GM10266 (cell line): ENCODE data around the gene ELFN2.

Experiments used
- DNase-seq: peaks from one replicate; pipeline ENCODE4 v3.0.0; 2012; ENCODE audit errors: extremely low spot score
- CTCF ChIP-seq: IDR thresholded peaks from 2 replicates; pipeline ENCODE4 v1.5.1; 2012; ENCODE audit warnings: mild to moderate bottlenecking, low read depth; ENCODE audit not compliant: control insufficient read depth, insufficient read depth; ENCODE audit errors: missing control alignments

The ELFN2 gene

GRCh38 chr22:37375801-37376200 is 51.5 kb downstream of the ELFN2 start:
- no peak for TF ChIP-seq CTCF
- no peak for DNase-seq

- TF ChIP-seq CTCF: no peak
- no peak for DNase-seq
Observed at GRCh38 chr22:37374571-37374970, 52.7 kb downstream of the ELFN2 start.

- TF ChIP-seq CTCF: no peak
- DNase-seq: no peak
Observed at GRCh38 chr22:37373451-37373850, 53.8 kb downstream of the ELFN2 start.

GRCh38 chr22:37371911-37372310 is 55.4 kb downstream of the ELFN2 start:
- no peak for TF ChIP-seq CTCF
- no peak for DNase-seq

- no peak for DNase-seq
- TF ChIP-seq CTCF: no peak
Observed at GRCh38 chr22:37371491-37371890, 55.8 kb downstream of the ELFN2 start.

GRCh38 chr22:37370306-37370979 is 56.8 kb downstream of the ELFN2 start:
- no peak for TF ChIP-seq CTCF
- DNase-seq: no peak

GRCh38 chr22:37369483-37369882 is 57.8 kb downstream of the ELFN2 start:
- no peak for TF ChIP-seq CTCF
- DNase-seq: no peak
